Urinary bladder (tissue), 4 donors: ENCODE results near the gene ARRB2. TPM values are rescaled to one million over a fixed set of nuclear protein-coding genes. Genes with fewer than 3 reads are reported as not detected.
A peak's percentile ranks its signal among the peaks of the same experiment; 100 is the strongest.
"Not testable (repeated sequence)": the region's sequence is repeated elsewhere in the genome, so short reads cannot be mapped to it uniquely, and the experiment has no call there.

Source experiments
- DNase-seq: peaks from one replicate; pipeline ENCODE4 v3.0.0-alpha.2; 2015; ENCODE audit errors: extremely low spot score
- H3K27ac ChIP-seq: one replicate; pipeline ENCODE4 v1.5.1; 2013; ENCODE audit warnings: low read depth, mild to moderate bottlenecking, moderate library complexity
- H3K36me3 ChIP-seq: one replicate; pipeline ENCODE4 v1.6.1; 2013; ENCODE audit warnings: mild to moderate bottlenecking, moderate library complexity; ENCODE audit not compliant: insufficient read depth
- H3K4me1 ChIP-seq: one replicate; pipeline ENCODE4 v1.6.1; 2013; ENCODE audit warnings: mild to moderate bottlenecking, moderate library complexity; ENCODE audit not compliant: insufficient read depth
- H3K4me3 ChIP-seq: one replicate; pipeline ENCODE4 v1.5.1; 2013; ENCODE audit warnings: low read depth, low read length
- WGBS: extraction: QIAGEN DNeasy Blood & Tissue Kit; methylation state at CpG from one replicate; pipeline ENCODE4 v1.1.7; 2013; 5-methylcytosine and 5-hydroxymethylcytosine counted together
- polyA plus RNA-seq: library from polyadenylated mRNA; stranded (reverse); fragments of 200-250 nt; gene quantifications from one replicate; pipeline ENCODE4 v1.2.3, GENCODE V29; 2013
- total RNA-seq: library from RNA; depleted of rRNA; stranded (reverse); fragments of >200 nt; gene quantifications from one replicate; pipeline ENCODE4 v1.2.3, GENCODE V29; 2014
- donor health status: healthy with polysubstance abuse.
- donor health status: healthy.

The ARRB2 gene
- total and polyA plus RNA-seq, 2 donors, result 8.5 to 26.3 TPM

- no peak for DNase-seq
These were observed 30.8 kb upstream of the ARRB2 start for GRCh38 chr17:4679658-4680057.

GRCh38 chr17:4683739-4684138 lies 26.7 kb upstream of the ARRB2 start:
- not testable (repeated sequence) for H3K4me3 ChIP-seq, H3K36me3 ChIP-seq, H3K4me1 ChIP-seq, DNase-seq, H3K27ac ChIP-seq
- 82% methylated on average over 5 of the region's 5 CpGs for WGBS

More at GRCh38 chr17:4679658-4680057, 30.8 kb upstream of the ARRB2 start:
- peaks cover 4% of the 10 kb centered on the region for H3K36me3 ChIP-seq
- H3K27ac ChIP-seq, result no peak overlapping the region
- H3K4me3 ChIP-seq, result no peak overlapping the region
- no peaks in the 10 kb centered on the region for H3K4me1 ChIP-seq
- WGBS, result 75% methylated on average over 7 of the region's 7 CpGs

- H3K4me1 ChIP-seq, H3K4me3 ChIP-seq, H3K27ac ChIP-seq, DNase-seq, H3K36me3 ChIP-seq: not testable (repeated sequence)
- WGBS, result 95% methylated on average over 12 of the region's 12 CpGs
These were observed 20.6 kb upstream of the ARRB2 start for GRCh38 chr17:4689872-4690271.

- 92% methylated on average over 2 of the region's 2 CpGs for WGBS
- DNase-seq, result no peak
- Histone ChIP-seq H3K36me3 (no peaks in the 10 kb centered on the region), H3K27ac (no peak overlapping the region), H3K4me1 (no peaks in the 10 kb centered on the region), H3K4me3 (no peak overlapping the region)
These were observed 19.7 kb upstream of the ARRB2 start for GRCh38 chr17:4690745-4691144.

GRCh38 chr17:4691686-4692085 lies 18.7 kb upstream of the ARRB2 start:
- Histone ChIP-seq H3K4me3 (no peak overlapping the region), H3K27ac (no peak overlapping the region), H3K4me1 (no peaks in the 10 kb centered on the region), H3K36me3 (no peaks in the 10 kb centered on the region)
- 51% methylated on average over 8 of the region's 8 CpGs for WGBS
- DNase-seq, result no peak

- Histone ChIP-seq H3K4me3 (no peak overlapping the region), H3K36me3 (no peaks in the 10 kb centered on the region), H3K27ac (no peak overlapping the region), H3K4me1 (no peaks in the 10 kb centered on the region)
- 90% methylated on average over 9 of the region's 9 CpGs for WGBS
- no peak for DNase-seq
These were observed 17.0 kb upstream of the ARRB2 start for GRCh38 chr17:4693416-4693815.

- H3K4me1 ChIP-seq, result no peaks in the 10 kb centered on the region
- no peak overlapping the region for H3K4me3 ChIP-seq
- H3K36me3 ChIP-seq, result no peaks in the 10 kb centered on the region
- 83% methylated on average over 6 of the region's 6 CpGs for WGBS
- no peak overlapping the region for H3K27ac ChIP-seq
- DNase-seq, result no peak
These were observed 14.0 kb upstream of the ARRB2 start for GRCh38 chr17:4696437-4696805.

- H3K4me1 ChIP-seq, H3K27ac ChIP-seq, H3K4me3 ChIP-seq, DNase-seq, H3K36me3 ChIP-seq: not testable (repeated sequence)
- WGBS, result 91% methylated on average over 13 of the region's 13 CpGs
These were observed 10.9 kb upstream of the ARRB2 start for GRCh38 chr17:4699401-4700056.

GRCh38 chr17:4701116-4701515 lies 9.3 kb upstream of the ARRB2 start:
- Histone ChIP-seq H3K27ac (no peak overlapping the region), H3K36me3 (no peaks in the 10 kb centered on the region), H3K4me1 (no peaks in the 10 kb centered on the region), H3K4me3 (no peak overlapping the region)
- DNase-seq, result no peak
- 78% methylated on average over 1 of the region's 1 CpG for WGBS

GRCh38 chr17:4703330-4703691 lies 7.1 kb upstream of the ARRB2 start:
- no peaks in the 10 kb centered on the region for H3K36me3 ChIP-seq
- WGBS, result 4% methylated on average over 15 of the region's 15 CpGs
- DNase-seq, result no peak
- H3K27ac ChIP-seq, result no peak overlapping the region
- H3K4me1 ChIP-seq, result no peaks in the 10 kb centered on the region
- peak overlapping the region; percentile 96 for H3K4me3 ChIP-seq

GRCh38 chr17:4704574-4704907 lies 5.9 kb upstream of the ARRB2 start:
- not testable (repeated sequence) for H3K27ac ChIP-seq
- 43% methylated on average over 14 of the region's 14 CpGs for WGBS

GRCh38 chr17:4704991-4705390 lies 5.4 kb upstream of the ARRB2 start:
- 92% methylated on average over 15 of the region's 15 CpGs for WGBS
- Histone ChIP-seq H3K4me3 (no peak overlapping the region), H3K4me1 (no peaks in the 10 kb centered on the region), H3K27ac (no peak overlapping the region), H3K36me3 (no peaks in the 10 kb centered on the region)
- no peak for DNase-seq

More at GRCh38 chr17:4704574-4704907, 5.9 kb upstream of the ARRB2 start:
- not testable (repeated sequence) for DNase-seq, H3K4me1 ChIP-seq, H3K36me3 ChIP-seq
- peak overlapping the region; percentile 96 for H3K4me3 ChIP-seq

GRCh38 chr17:4706121-4706520 lies 4.3 kb upstream of the ARRB2 start:
- Histone ChIP-seq H3K27ac (no peak overlapping the region), H3K4me3 (no peak overlapping the region), H3K4me1 (peaks cover under 1% of the 10 kb centered on the region), H3K36me3 (no peaks in the 10 kb centered on the region)
- 73% methylated on average over 7 of the region's 7 CpGs for WGBS
- DNase-seq, result no peak

- 84% methylated on average over 8 of the region's 8 CpGs for WGBS
- Histone ChIP-seq H3K27ac (no peak overlapping the region), H3K4me1 (peaks cover 2% of the 10 kb centered on the region), H3K4me3 (no peak overlapping the region), H3K36me3 (no peaks in the 10 kb centered on the region)
- DNase-seq, result no peak
These were observed 2.0 kb upstream of the ARRB2 start for GRCh38 chr17:4708436-4708835.
